GM18502 (cell line): ENCODE results near the gene KRTAP4-16.
"Not testable (repeated sequence)": the region's sequence is repeated elsewhere in the genome, so short reads cannot be mapped to it uniquely, and the experiment has no call there.

ENCODE experiments used
- ATAC-seq: cut with Tn5 transposase; IDR thresholded peaks from one replicate; pipeline ENCODE4 v1.9.1; 2021; ENCODE audit warnings: mild to moderate bottlenecking; ENCODE audit not compliant: unreplicated experiment, poor library complexity

KRTAP4-16 gene

DNA sequence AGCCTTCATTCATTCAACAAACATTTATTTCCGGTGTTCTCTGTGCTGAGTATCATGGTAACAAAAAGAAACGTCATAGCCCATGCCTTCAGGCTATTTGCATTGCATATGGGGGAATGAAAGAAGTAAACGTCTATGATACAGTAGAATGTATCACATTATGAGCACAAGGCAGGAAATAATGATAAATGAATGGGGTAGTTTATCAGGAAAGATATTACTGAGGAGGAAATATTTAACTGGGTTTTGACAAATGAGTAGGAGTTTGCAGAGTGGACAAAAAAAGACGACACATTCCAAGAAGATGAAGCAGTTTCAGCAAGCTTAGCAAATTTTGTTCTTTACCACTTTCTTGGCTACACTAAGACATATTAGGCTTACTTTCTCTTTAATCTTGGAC, 19.4 kb downstream of the KRTAP4-16 start:
- ATAC-seq: no peak

DNA sequence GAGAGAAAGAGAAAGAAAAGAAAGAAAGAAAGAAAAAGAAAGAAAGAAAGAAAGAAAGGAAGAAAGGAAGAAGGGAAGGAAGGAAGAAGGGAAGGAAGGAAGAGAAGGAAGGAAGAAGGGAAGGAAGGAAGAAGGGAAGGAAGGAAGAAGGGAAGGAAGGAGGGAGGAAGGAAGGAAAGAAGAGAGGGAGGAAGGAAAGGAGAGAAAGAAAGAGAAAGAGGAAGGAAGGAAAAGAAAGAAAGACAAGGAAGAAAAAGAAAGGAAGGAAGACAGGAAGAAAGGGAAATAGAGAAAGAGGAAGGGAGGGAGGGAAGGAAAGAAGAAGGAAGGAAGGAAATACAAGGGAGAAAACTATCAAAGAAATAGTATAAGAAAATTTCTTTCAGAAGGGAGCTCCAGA, 25.2 kb downstream of the KRTAP4-16 start:
- no peak for ATAC-seq

DNA sequence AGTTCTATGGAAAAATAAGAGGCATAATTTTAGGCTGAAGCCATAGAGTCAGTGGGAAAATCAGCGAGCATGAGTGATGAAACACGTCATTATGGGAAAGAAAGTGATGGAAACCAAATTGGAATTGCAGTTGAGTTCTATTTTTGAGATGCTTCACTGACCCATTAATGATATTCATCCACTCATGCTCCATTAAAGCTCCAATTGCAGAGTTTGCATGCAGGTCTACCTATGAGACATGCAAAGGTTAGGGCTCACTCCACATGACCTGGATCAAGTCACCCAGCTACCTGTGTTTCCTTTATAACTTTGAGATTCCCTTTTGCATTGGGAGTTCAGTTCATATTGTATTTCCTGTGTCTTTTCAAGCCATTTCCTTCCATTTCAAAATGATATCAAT, 28.3 kb downstream of the KRTAP4-16 start:
- no peak for ATAC-seq

DNA sequence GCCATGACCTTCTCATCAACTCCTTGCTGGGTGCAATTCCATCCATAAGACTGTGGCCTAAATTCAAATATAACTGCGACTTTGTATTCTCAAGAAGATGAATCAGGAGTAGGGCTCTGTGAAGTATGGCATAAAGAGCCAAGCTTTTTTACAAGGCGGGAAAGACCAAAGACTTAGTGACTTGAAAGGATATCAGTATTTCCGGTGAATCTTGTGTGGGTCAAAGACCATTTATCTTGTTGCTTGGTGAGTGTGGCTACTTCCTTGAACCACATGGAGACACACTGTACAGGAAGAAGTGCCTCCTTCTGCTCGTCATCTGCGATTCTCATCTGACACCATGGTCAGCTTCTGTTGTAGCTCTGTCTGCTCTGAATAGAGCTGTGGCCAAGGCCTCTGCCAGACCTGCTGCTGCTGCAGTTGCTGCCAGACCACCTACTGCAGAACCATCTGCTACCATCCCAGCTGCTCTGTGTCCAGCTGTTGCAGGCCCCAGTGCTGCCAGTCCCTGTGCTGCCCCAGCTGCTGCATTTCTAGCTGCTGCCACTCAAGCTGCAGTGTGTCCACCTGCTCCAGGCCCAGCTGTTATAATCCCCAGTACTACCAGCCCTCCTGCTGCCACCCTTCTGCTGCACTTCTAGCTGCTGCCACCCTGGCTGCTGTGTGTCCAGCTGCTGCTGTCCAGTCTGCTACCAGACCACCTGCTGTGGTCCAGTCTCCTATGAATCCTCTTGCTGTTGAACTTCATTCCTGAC, 30.2 kb downstream of the KRTAP4-16 start:
- no peak for ATAC-seq

GRCh38 chr17:41069031-41069430, 33.0 kb downstream of the KRTAP4-16 start:
- no peak for ATAC-seq

DNA sequence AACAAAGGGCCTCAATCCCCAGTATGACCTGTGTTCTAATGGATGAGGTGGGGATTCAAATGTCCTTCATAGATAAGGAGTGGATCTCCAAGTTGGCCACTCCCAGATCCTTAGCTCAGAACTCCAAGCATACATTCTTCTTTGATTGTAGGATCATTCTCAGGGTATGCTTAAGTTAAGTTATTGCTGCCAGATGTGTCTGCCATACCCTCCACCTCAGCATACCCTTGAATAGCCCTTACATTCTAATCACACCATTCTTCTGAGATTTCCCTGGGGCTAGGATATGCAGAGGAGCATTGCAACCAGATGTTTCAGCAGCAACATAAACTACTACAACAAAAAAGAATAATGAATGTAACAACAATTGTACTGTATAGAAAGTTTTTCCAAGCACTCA, 34.7 kb downstream of the KRTAP4-16 start:
- ATAC-seq: no peak

GRCh38 chr17:41065829-41066624, 36.0 kb downstream of the KRTAP4-16 start, which contains the start of gene KRTAP2-4:
Gene KRTAP2-4, minus strand, starts transcription at chr17:41065879. Its CDS starts 34 bp downstream, at chr17:41065845.
- no peak for ATAC-seq

DNA sequence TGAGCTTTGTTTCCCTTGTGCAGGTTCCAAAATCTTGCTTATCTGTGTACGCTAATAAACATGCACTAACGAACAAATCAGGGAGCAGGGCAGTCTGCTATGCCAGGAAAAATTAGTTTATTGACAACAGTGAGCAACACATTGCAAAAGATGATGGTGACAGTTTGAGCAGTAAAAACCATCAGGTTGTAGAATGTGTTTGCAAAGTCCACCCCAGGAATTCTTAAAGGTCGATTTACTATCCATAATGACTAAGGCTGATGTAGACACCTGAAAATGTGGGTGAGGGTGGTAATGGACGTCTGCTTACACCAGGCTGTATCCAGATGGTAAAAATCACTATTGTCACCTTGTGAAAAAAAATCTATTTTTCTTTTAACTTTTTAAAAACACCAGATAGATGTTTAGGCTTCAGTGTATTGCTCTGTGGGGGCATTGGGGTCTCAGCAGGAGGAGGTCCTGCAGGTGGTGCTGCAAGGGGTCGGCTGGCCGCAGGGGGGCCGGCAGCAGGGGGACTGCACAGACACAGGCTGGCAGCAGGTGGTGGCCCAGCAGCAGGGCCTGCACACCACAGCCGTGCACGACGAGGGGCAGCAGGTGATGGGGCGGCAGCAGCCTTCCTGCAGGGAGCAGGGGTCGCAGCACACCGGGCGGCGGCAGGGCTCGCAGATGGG, 36.9 kb downstream of the KRTAP4-16 start:
- not testable (repeated sequence) for ATAC-seq

DNA sequence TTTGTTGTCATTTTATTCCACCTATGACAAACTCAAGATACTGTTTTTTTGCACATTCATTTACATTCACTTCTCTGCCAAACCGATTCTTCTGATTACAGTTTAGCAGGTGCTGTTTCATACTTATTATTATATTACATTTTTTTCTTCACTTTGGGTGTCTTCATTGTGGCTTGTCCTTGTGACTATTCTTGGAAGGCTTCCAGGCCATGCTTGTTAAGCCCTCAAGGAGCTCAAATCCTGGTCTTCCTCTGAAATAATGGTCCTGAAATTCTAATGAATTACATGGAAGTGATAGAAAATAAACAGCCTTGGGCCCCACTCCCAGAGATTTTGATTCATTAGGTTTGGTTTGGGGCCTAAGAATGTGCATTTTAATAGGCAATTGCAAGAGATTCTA, 37.7 kb downstream of the KRTAP4-16 start:
- ATAC-seq: no peak

GRCh38 chr17:41063449-41063848, 38.6 kb downstream of the KRTAP4-16 start:
- no peak for ATAC-seq

DNA sequence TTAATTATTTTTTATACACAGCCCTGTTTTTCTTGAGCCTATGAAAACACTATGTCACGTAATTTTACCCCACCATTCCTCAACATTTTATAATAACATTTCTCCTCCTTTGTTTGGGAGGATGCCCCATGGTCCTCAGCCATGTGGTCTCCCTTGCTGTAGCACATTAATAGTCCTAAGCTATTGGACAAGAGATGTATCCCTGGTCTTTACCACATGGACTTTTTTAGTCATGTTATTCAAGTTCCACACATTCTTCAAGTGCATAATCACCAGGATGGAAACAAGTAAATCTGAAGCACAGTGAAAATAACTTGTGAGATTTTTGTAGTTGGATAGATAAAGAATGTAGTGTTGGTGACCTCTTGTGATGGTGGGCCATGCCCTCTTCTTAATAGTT, 40.0 kb downstream of the KRTAP4-16 start:
- no peak for ATAC-seq

- ATAC-seq: no peak
Observed at GRCh38 chr17:41060052-41060604, 41.9 kb downstream of the KRTAP4-16 start, which contains the start of gene KRTAP2-3. Gene KRTAP2-3, minus strand, starts transcription at chr17:41060114. Its CDS starts 64 bp downstream, at chr17:41060050.

GRCh38 chr17:41059276-41060051, 42.5 kb downstream of the KRTAP4-16 start:
- not testable (repeated sequence) for ATAC-seq

GRCh38 chr17:41058741-41059140, 43.3 kb downstream of the KRTAP4-16 start:
- ATAC-seq: no peak

DNA sequence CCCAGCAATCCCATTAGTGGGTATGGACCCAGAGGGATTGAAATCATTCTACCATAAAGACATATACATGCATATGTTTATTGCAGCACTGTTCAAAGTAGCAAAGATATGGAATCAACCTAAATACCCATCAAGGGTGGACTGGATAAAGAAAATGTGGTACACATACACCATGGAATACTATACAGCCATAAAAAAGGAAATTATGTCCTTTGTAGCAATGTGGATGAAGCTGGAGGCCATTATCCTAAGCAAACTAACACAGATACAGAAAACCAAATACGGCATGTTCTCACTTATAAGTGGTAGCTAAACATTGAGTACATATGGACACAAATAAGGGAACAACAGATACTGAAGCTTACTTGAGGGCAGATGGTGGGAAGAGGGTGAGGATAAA, 44.5 kb downstream of the KRTAP4-16 start:
- ATAC-seq: no peak

DNA sequence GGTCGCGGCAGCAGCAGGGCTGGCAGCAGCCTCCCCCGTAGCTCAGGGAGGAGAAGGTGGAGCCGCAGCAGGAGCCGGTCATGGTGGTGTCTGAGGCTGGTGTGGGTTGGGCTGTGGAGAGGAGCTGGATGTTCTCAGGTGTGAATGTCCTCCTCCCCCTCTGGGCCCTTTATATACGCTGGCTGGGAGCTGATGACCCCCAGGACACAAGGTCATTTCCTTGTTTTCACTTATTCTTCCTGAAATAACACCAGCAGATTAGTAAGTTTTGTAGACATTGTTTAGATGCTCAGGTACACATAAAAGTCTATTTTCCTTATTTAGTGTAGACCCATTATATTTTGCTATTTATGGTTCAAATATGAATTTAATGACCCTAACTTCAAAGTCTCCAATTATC, 46.9 kb downstream of the KRTAP4-16 start, which contains the start of gene KRTAP2-2:
TSS of gene KRTAP2-2 (minus strand) at position 101 of the 400 bp plus-strand sequence. CDS start at position 82, 19 bp downstream.
- ATAC-seq: not testable (repeated sequence)

- ATAC-seq: not testable (repeated sequence)
Observed at GRCh38 chr17:41054556-41054955, 47.5 kb downstream of the KRTAP4-16 start.

DNA sequence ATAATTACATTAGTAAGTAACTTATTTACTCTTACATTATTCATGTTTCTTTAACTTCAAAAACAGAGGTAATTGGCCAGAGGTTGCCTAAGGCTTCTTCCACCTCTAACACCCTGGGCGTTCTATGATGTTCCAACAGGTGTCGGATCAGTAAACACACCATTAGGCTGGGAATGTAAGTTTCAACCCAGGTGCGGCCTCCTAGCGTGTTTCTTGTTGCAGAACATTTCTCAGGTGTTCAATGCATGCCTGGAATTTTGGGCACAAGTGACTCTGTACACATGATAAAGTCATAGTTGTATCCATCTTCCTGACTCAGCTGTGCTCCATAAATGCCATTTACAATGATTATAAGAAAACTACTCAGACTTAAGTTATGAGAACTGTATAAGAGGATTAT, 48.0 kb downstream of the KRTAP4-16 start:
- no peak for ATAC-seq

DNA sequence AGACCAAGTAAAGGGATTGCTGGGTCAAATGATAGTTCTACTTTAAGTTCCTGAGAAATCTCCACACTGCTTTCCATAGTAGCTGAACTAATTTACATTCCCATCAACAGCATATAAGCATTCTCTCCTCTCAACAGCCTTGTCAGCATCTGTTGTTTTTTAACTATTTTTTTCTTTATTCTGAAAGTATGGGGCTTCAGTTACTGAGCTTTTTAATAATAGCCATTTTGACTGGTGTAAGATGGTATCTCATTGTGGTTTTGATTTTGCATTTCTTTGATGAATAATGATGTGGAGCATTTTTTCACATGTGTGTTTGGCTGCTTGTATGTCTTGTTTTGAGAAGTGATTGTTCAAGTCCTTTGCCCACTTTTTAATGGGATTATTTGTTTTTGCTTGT, 49.4 kb downstream of the KRTAP4-16 start:
- no peak for ATAC-seq
